GM21786 (cell line): ENCODE results near the gene SERAC1.
"Not testable (repeated sequence)": the region's sequence is repeated elsewhere in the genome, so short reads cannot be mapped to it uniquely, and the experiment has no call there.

ENCODE experiments used
- ATAC-seq: cut with Tn5 transposase; IDR thresholded peaks from one replicate; pipeline ENCODE4 v1.9.1; 2021; ENCODE audit not compliant: unreplicated experiment

The SERAC1 gene

DNA sequence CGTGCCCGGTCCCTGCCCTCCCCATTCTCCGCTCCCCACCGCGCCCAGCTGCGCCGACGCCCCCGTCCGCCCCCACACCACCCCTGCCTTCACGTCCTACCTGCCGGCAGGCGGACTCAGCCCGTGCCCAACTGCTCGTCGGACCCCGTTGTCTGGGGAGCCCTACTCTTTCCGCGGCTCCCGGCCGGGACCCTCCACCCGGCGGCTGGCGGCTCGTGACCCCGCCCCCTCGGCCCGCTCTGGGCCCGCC lies at the start of gene SERAC1:
TSS of gene SERAC1 (minus strand) at position 223 of the 250 bp plus-strand sequence. CDS start 9,899 bp downstream, outside the sequence.
- ATAC-seq, result no peak

DNA sequence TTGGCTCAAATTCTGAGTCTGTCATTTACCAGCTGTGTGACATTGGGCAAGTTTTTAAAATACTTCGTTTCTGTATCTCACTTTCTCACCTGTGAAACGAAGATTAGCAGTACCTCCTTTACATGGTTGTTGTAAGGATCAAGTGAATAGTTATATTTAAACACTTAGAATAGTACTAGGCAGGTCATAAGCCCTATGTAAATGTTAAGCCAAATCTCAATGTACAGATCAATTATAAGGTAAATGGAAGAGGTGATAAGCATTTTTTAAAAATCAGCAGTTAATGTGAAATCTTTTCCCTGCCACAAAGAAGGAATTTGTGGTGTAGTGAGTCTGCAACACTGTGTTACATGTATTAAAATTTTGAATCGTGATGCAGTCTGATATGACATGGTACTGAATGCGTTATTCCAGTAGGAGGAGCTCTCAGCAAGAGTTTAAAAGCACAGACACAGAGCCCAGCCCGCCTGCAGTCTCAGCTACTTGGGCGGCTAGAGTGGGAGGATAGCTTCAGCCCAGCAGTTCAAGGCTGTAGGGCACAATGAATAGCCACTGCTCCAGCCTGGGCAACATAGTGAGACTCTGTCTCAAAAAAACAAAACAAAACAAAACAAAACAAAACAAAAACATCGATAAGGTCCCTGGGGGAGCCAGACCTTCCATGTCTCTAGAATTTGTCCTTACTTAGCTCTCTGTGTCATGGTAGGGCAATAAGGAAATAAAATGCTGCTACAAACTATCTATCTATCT lies 46.0 kb upstream of the SERAC1 start:
- peak; percentile 97 for ATAC-seq

DNA sequence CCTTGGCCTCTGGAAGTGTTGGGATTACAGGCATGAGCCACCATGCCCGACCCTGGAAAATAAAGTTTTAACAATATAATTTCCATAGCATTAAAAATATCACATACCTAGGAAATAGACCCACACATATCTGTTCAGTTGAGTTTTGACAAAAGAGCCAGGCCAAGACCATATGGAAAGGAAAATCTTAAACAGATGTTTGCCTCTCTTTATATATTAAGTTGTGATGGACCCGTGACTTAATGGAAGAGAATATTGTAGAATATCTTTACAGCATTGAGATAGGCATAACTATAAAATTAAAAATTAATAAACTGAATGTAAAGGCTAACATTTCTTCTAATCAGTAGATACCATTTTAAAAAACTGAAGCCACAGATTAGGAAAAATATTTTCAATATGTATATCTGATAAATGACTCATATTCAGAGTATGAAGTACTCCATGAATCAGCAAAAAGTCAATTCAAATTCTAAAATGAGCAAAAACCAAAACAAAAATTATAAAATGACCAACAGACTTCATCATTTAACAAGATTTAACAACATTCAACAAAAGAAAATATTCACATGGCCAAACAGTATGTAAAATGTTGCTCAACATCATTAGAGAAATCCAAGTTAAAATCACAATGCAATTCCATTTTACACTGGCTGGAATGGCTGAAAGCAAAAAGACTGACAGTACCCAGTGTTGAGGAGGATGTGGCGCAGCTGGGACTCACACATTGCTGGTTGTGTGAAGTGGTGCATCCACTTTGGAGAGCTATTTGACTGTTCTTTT lies 43.4 kb upstream of the SERAC1 start:
- no peak for ATAC-seq

DNA sequence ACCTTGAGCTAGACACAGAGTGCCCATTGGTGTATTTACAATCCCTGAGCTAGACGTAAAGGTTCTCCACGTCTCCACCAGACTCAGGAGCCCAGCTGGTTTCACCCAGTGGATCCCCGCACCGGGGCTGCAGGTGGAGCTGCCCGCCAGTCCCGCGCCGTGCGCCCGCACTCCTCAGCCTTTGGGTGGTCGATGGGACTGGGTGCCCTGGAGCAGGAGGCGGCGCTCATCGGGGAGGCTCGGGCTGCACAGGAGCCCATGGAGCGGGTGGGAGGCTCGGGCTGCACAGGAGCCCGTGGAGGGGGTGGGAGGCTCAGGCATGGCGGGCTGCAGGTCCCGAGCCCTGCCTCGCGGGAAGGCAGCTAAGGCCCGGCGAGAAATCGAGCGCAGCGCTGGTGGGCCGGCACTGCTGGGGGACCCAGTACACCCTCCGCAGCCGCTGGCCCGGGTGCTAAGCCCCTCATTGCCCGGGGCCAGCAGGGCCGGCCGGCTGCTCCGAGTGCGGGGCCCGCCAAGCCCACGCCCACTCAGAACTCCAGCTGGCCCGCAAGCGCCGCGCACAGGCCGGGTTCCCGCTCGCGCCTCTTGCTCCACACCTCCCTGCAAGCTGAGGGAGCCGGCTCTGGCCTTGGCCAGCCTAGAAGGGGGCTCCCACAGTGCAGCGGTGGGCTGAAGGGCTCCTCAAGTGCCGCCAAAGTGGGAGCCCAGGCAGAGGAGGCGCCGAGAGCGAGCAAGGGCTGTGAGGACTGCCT lies 41.7 kb upstream of the SERAC1 start:
- ATAC-seq, result not testable (repeated sequence)

DNA sequence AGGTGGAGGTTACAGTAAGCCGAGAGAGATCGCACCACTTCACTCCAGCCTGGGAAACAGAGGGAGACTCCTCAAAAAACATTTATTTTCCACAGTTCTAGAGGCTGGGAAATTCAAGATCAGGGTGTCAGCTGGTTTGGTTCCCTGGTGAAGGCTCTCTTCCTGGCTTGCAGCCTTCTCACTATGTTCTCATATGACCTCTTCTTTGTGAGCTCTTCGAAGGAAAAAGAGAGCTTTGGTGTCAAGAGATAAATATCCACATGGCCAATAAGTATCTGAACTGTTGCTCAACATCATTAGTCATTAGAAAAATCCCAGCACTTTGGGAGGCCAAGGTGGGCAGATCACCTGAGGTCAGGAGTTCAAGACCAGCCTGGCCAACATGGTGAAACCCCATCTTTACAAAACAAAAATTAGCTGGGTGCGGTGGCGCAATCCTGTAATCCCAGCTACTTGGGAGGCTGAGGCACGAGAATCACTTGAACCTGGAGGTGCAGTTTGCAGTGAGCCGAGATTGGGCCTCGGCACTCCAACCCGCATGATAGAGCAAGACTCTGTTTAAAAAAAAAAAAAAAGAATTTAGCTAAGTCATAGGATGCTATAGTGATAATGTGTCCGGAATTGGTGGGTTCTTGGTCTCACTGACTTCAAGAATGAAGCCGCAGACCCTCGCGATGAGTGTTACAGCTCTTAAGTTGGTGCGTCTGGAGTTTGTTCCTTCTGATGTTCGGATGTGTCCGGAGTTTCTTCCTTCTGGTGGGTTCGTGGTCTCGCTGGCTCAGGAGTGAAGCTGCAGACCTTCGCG lies 40.4 kb upstream of the SERAC1 start:
- not testable (repeated sequence) for ATAC-seq

DNA sequence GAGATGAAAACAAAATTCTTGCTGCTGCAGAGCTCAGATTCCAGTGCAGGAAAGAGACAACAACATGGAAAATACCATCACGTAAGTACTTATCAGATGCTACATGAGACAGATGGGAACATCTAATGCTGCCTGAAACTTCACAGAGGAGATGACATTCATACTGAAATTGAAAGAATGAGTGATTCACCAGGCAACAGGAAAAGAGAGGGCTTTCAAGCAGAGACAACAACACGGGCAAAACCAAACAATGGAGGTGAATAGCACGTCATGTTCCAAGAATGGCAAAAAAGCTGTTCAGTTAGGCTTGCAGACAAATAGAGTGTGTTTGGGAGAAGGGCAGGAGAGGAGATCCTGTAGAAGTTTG lies 39.3 kb upstream of the SERAC1 start:
- peak; percentile 97 for ATAC-seq

DNA sequence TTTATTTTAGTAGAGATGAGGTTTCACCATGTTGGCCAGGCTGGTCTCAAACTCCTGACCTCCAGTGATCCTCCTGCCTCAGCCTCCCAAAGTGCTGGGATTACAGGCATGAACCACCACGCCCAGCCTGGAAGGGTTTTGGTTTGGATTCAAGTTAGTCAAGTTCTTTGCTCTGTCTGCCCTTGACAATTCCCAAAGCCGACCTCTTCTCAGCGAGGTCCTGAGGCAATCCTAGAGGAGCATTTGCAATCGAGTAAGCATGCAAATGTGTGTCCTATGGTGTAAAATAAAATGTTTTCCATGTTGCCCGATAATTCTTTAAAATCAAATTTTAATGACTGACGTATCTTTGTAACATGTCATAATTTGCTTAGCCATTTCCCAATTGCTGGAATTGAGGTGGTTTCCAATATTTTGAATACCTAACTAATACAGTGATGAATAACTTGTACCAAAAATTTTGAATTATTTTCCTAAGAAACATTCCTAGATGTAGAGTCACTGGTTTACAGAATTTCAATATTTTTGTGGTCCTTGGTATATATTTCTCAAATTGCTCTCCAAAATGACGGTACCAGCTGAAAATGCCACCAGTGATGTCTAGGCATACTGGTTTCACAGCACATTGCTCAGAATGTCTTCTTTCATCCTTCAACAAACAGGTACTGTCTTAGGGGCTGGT lies 38.8 kb upstream of the SERAC1 start:
- ATAC-seq, result no peak

DNA sequence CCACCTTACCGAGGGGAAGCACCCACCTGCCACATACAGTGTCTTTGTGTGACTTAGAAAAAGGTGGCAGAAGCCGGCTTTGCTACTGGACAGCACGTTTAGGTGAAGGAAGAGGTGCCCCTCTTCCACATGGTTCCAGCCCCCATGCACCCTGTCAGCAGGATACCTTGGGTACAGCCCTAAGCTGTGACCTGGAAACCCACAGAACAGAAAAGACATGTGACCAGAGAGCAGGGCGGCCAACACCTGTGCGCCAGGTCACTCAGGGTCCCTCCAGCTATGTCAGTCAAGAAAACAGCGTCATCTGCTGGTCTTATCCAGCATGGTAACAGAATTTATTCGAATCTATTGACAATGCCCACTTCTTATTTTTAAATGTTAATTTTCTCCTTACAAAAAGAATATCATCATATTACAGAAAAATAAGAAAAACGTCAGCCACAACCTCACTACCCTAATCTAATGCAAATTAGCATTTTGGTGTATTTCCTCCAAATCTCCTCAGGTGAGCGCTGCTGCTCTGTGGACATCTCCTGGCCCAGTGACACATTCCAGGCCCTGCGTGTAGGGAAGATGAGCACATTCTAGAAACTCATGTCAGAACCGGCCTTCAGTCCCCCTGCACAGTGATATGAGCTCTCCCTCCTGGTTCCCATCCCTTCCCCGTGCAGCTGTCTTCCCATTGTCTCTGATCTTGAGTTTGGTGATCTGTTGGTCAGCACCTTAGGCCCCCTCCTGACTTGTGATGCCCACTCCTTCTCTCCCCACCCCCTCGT lies 37.3 kb upstream of the SERAC1 start:
- no peak for ATAC-seq

DNA sequence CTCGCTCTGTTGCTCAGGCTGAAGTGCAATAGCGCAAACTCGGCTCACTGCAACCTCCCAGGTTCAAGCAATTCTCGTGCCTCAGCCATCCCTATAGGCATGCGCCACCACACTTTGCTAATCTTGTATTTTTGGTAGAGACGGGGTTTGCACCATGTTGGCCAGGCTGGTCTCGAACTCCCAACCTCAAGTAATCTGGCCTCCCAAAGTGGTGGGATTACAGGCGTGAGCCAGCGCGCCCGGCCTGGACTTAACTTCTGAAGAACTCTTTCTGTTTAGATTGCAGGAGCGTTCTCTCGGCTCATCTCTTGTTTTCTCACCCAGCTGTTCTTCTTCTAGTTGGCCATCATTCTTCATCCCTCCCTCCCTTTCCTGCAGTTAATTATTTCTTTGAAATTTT lies 30.4 kb upstream of the SERAC1 start:
- no peak for ATAC-seq

DNA sequence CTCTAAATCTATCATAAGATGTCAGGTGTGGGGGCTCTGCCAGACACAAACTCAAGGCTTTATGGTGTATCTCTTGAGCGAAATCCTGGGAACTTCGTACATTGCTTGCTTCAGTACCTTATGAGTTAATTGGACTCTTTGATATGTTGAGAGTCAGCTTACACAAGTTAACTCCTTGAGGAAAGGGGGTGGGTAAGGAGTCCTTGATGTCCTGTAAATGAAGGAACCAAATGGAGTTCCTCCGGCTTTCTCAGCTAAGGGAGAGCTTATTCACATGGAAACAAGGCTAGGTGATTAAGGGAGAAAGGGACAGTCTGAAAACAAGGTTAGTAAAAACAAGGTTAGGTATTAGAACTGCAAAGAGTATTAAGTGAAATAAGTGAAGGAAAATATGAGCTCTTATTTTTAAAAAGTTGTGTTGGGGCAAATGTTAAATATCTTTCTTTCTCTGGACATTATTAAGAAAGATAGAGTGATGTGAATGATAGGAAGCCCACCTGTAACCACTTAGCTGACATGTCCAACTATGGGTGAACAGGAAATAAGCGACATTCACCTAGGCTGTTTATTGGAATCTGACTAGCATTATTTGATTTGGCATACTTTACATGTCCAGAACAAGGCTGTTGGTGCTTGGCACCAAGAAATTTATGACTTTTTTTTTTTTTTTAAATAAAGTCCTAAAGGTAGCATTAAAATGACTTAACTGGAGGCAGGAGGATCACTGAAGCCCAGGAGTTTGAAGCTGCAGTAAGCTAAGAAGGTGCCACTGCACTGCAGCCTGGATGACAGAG lies 26.6 kb upstream of the SERAC1 start:
- no peak for ATAC-seq

DNA sequence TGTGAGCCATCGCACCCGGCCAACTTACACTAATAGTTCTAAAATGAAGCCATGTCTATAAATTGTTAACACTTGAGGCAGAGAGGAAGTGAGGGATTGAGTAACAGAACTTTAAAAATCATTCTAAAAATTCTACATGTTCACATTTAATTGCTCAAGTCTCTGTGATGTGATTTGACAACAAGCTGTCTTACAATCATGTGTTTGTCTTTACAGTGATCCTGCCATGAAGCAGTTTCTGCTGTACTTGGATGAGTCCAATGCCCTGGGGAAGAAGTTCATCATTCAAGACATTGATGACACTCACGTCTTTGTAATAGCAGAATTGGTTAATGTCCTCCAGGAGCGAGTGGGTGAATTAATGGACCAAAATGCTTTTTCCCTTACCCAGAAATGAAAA lies 23.7 kb upstream of the SERAC1 start:
- no peak for ATAC-seq

DNA sequence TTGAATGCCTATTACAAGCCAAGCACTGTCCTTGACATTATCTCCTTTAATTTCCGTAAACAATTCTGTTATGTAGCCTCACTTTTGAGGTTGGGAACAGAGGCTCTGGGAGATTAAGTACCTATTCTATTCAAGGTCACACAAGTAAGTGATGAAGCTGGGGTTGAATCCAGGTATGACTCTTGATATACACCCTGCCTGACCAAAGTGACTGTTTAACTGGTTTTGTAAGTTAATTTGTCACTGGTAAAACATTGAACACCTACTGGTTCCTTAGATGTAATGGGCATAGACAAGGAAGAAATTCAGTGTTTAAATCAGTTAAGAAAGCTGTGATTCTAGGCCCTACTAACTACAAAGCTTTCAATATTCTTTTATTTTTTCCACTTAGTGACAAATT lies 23.0 kb upstream of the SERAC1 start:
- ATAC-seq, result no peak

DNA sequence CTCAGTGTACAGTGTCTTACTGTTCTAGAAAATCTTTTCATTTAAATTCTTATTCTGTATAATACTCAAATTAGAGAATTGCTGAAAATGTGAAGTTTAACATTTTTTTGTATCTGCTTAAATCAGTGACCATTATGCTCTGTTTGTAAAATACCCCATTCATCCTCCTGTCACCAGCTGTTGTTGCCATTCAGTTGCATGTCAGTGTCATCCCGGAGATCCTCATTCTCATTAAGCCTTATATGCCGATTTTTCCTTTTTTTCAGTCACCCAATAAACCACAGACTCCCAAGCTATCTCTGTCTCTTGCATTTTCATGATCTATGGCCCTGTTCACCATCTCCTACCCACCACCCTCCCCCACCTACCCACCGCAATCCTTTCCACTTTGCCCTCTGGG lies 20.5 kb upstream of the SERAC1 start:
- no peak for ATAC-seq

DNA sequence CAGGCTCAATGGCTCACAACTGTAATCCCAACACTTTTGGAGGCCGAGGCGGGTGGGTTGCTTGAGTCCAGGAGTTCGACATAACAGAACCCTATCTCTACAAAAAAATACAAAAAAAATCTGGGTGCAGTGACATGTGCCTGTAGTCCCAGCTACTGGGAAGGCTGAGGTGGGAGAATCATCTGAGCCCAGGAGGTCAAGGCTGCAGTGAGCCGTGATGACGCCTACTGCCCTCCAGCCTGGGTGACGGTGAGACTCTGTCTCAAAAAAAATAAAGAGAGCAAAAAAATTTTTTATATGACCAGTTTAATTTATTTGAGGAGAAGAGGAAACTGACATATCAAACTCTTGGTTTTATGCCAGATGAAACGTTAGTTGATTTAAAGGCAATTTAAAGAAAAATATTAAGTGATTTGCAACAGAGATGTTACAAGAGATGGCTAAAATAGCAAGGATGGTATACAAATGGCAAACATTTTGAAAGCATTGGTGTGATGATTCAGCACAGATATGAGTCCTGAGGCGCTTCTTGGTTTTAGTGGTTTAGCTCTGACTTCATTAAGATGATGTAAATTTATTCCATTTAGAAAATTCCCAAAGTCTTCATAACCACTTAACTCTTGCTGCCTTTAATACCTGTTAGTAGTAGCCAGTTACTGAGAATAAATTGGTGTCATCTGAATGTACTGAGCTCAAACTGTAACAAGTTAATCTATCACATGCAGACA lies 17.8 kb upstream of the SERAC1 start:
- no peak for ATAC-seq

DNA sequence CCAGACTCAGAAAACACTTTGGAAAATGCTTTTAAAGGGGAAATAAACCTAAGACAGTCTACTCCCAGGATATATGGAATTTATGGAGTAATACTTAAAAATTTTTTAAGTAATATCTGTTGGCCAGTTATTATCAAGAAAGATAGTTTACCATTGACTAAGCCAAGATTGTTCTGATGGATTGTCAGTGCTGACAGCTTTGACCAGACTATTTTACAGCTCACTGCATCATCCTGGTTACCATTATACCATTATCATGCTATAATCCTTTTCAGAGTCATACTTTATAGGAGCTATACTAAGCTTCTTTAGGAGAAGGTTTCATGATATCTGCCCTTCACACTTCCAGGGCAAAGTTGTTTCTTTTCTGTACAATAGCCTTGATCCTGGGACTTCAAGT lies 16.5 kb upstream of the SERAC1 start:
- no peak for ATAC-seq

DNA sequence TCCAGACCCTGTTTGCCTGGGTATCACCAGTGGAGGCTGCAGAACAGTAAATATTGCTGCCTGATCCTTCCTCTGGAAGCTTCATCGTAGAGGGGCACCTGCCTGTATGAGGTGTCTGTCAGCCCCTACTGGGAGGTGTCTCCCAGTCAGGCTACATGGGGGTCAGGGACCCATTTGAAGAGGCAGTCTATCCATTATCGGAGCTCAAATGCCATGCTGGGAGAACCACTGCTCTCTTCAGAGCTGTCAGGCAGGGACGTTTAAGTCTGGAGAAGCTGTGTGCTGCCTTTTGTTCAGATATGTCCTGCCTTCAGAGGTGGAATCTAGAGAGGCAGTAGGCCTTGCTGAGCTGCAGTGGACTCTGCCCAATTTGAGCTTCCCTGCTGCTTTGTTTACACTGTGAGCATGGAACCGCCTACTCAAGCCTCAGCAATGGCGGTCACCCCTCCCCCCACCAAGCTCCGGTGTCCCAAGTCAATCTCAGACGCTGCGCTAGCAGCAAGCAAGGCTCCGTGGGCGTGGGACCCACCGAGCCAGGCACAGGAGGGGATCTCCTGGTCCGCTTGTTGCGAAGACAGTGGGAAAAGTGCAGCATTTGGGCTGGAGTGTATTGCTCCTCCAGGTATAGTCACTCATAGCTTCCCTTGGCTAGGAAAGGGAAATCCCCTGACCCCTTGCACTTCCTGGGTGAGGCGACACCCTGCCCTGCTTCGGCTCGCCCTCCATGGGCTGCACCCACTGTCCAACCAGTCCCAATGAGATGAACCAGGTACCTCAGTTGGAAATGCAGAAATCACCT lies 15.3 kb upstream of the SERAC1 start:
- not testable (repeated sequence) for ATAC-seq

DNA sequence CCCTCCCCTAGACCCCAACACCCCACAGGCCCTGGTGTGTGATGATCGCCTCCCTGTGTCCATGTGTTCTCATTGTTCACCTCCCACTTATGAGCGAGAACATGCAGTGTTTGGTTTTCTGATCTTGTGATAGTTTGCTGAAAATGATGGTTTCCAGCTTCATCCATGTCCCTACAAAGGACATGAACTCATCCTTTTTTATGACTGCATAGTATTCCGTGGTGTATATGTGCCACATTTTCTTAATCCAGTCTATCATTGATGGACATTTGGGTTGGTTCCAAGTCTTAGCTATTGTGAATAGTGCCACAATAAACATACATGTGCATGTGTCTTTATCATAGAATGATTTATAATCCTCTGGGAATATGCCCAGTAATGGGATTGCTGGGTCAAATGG lies 9.7 kb upstream of the SERAC1 start:
- ATAC-seq, result not testable (repeated sequence)

DNA sequence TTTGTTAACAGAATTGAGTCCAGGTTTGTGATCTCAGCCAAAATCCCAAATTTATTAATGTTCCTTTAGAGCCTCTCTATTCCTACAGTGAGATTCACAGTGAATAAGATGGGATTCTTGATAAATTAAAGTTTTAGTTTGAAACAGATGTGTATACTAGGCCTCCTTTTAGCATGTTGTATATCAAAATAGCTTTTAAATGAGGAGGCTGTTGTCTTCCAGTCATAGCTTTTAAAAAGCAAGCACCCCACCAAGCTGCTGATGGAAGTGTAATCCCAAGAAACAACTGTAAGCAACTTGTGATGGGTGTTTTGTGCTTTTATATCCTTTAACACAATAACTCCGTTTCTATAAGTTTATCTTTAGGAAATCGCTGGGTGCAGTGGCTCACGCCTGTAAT lies 7.0 kb upstream of the SERAC1 start:
- ATAC-seq, result no peak
